DMS114 treated with DMSO at 0.1 percent for 48 hours (cell line): ENCODE data around the gene DHRS3.
"Not testable (repeated sequence)": the region's sequence is repeated elsewhere in the genome, so short reads cannot be mapped to it uniquely, and the experiment has no call there.

Experiments
- DNase-seq: peaks from one replicate; lab custom pipeline; 2025; ENCODE audit not compliant: unreplicated experiment; lab: John Stamatoyannopoulos, UW

DHRS3 gene

DNA sequence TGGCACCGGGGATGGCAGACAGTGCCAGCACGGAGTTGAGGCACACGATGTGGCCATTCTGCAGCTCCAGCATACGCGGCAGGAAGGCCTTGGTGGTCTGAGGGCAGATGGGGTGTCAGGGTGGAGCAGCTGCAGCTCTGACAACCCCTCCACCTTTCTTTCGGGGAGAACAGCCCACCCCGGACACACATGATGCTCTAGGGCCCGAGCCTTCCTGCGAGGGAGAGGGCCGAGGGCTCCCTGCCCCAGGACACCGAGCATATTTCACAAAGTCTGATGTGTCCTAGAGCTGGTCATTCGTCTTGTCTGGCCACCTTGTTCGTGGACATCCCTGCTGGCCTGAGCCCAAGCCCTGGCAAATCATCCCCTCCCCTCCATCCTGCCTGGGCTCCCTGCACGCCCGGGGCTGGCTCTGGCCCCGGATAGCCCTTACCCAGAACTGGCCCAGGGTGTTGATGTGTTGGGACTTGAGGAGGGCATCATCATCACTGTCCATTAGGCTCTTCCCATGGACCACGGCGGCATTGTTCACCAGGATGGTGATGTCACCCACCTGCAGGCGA is 39.1 kb downstream of the DHRS3 start:
- DNase-seq: no peak

DNA sequence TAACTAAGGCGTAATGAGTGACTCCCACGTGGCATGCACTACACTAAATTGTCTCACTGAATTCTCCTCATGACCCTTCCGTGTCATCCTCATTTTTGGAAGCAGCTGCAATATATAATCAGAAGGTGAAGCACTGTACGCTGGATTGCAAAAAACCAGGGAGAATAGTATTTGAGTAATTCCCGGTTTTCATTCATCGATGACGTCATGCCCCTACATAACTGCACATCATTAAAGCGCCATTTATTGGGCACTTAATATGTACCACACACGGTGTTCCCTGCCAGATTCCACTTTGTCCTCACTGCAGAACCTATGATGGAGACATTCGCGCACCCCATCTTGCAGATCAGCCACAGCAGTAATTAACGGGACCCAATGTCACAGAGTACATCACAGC is 41.0 kb downstream of the DHRS3 start:
- DNase-seq: no peak

DNA sequence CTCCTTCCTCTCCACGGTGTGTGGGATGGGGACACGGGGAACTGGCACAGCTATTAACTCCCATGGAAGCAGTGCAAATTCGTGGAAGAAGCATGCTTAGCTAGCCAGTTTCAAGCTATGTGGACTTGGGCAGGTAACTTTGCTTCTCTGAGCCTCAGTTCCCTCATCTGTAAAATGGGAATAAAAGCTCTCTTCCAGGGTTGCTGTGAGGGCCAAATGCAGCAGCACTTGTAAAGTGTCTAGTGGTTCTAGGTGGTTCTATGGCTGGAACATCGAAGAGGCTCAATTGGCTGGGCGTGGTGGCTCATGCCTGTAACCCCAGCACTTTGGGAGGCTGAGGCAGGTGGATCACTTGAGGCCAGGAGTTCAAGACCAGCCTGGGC is 43.3 kb downstream of the DHRS3 start:
- DNase-seq: no peak

DNA sequence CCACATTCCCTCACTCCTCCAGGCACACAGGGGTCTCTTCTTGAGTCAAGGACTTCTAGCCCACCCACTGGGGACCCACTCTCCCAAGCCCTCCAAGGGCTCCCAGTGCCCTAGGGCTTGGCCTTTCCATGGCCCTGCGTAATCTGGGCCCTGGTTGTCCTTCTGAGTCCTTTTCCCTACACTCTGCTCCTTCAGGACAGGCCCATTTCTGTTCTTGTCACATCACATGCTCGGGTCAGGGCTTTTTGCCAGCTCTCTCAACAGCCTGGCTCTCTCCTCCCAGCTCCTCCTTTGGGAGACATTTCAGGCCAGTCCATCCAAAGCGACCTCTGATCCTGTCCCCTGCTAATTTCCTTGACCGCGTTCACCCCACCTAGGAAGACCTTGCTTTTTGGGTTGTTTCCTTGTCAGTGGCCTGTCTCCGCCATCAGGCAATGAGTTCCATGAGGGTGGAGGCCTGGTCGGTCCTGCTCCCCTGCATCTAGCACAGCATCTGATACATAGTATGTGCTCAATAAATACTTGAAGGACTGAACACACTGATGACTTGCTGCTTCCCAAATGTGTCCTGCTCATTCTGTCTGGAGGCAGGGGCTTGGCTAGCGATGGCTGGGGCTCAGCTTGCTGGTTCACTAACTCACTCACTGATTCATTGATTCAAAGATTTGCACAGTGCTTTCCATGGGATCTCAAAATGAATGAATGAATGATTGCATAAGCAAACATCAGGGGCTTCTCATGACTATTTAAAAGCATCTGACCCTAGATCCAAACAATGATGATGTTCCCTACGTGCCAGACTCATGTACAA is 44.8 kb downstream of the DHRS3 start:
- DNase-seq: no peak

DNA sequence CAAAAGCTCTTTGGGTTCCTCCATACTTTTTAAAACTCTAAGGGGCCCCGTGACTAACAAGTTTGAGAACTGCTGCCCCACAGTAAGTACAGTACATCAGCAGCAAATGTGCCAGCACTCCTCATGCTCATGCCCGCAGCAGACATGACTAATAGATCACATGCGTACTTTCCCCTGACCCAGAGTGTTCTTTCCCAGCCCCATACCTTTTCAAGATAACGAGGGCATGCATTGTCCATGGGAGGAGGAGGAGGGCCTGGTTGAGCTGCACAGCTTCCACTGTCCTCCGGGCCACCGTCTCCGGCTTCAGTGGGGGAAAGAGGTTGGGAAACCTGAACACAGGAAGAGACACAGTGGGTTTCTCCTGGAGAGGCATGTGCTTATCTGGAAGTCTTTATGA is 45.5 kb downstream of the DHRS3 start:
- DNase-seq: no peak

DNA sequence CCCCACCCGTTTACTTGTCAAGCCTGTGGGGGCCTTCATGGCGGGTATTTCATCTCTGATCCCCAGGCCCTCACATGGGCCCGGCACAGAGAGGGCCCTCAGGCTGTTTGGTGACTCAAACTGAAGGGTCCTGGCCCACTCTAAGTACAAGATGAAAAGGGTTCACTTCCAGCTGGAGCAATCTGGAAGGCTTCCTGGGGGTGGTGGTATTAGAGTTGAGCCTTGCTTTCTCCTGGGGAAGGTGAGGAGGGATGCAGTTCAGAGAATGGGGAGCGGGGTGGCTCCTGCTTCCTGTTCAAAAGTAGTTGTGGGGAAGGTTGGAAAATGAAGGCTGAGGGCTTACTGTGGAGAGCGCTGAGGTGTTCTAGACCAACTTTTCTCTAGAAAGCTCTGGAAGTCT is 47.7 kb downstream of the DHRS3 start:
- DNase-seq: no peak

DNA sequence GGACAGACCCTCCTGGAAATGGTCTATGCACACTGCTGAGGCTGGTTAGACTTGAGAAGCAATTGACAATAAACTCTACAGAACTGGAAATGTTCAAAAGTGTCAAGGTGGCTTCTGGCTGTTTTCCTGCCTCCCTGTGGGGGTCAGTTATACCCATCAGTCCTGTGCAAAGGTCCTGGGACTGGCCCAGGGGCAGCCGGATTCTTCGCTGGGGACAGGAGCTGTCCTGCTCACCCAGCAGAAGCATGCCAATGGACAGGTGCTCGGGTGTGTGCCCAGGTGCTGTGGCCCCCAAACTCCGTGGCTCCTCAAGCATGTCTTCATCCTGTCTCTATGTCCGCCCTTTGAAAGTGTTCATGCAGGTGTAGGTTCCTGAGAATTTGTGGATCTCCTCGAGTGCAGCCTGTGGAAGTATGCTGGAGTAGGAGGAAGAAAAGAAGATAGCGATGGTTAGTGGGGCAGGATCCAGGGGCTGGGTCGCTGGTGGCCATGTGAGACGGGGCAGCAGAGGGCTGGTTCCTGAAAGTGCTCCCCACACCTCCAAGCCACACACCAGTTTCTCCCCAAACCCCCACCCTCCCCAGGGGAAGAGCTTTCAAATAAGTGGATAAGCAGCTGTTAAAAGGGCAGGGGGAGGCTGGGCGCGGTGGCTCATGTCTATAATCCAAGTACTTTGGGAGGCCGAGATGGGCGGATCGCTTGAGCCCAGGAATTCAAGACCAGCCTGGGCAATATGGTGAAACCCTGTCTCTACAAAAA is 49.8 kb downstream of the DHRS3 start:
- no peak for DNase-seq

DNA sequence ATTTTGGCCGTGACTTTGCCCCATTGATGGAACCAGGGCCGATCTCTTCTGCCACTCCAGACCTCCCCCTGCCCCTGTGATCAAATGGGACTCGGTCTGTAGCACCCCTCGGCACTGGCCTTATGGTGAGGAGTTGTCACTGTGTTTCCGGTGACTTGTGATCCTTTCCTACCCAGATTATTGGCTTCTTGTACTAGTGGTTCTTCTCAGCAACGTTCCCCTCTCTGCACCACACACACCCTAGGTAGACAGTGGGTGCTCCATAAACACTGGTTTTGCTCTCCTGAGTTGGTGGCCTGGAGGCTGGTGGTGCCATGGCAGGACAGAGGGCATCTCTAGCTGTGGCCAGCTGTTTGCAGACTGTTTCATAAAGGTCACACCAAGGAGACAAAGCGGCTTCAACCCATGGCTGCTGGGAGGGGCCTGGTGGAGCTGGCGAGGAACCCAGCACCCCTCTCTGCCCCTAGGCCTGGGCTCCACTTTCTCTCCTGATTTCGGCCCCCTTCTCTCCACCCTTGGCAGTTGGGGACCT is 50.7 kb downstream of the DHRS3 start:
- no peak for DNase-seq

DNA sequence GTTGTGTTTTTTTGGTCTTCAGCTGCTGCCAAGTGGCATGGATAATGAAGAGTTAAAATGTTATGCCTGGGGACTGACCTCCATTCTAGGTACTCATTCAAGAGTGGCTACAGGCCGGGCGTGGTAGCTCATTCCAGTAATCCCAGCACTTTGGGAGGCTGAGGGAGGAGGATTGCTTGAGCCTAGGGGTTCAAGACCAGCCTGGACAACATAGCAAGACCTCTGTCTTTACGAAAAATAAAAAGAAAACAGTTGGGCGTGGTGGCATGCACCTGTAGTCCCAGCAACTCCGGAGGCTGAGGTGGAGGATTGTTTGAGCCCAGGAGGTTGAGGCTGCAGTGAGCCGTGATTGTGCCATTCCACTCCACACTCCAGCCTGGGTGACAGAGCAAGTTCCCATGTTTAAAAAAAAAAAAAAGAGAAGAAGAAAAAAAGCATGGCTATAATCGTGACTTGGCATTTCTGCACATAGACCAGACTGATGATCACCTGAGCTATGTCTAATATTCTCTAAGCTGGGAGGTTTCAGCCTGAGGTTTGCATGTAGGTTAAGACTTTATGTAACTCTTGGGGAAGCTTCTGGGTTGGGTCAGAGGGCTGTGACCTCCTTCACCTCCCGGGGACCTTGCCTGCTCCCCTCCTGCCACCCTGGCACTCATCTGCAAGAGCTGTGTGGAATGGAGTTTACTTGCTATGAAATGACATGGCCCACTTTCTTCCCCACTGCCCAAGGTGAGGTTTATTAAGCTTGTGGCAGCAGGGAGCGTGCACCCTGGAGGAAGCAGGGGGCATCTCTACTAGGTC is 51.3 kb downstream of the DHRS3 start:
- no peak for DNase-seq

DNA sequence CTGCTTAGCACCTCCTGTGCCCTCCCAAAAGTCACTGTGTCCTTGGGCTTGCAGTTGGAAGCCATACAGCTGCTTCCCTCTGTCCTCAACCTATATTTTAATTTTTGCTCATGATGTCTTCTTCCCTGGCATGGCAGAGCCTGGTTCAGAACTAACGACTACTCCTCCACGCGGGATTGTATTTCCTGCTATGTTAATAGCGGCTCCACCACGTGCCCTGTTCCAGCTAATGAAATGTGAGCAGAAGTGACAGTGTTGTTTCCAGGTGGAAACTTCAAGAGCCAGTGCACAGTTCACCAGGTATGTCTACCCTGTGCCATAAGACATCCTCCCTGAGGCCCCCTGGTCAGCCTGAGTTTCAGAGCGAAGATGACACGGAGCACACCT is 52.1 kb downstream of the DHRS3 start:
- DNase-seq: no peak

DNA sequence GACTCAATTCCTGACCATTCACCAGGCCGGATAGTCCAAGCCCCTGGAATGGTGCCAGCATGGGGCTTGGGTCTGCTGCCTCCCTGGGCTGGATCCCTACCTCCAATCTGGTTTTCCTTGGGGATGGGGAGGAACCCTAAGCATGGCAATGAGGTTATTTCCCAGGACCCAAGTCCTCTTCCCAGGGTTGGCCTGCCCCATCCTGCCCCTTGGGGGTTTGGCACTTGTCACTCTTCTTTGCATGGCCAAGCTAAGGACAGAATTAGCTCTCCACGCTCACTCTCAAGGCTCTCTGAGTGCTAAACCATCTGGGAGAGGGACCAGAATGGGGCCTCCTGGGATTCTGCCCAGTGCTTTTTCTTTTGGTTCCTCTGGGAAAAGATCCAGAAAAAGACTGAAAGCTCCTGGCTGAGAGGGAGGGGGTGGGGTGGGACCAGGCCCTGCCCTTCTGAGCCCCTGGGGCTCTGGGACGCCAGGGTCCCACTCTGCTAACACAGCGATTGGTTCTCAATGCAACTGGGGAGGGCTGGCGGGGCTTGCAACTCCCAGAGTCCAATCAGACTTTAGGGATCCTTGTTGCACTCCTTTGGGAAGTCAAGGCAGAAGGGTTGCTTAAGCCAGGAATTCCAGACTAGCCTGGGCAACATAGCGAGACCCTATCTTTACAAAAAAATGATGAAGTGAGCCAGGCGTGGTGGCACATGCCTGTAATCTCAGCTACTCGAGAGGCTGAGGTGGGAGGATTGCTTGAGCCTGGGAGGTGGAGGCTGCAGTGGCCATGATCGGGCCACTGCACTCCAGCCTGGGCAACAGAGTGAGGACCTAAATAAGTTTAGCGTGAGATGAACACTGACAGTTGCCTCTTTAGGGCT is 52.7 kb downstream of the DHRS3 start:
- no peak for DNase-seq

DNA sequence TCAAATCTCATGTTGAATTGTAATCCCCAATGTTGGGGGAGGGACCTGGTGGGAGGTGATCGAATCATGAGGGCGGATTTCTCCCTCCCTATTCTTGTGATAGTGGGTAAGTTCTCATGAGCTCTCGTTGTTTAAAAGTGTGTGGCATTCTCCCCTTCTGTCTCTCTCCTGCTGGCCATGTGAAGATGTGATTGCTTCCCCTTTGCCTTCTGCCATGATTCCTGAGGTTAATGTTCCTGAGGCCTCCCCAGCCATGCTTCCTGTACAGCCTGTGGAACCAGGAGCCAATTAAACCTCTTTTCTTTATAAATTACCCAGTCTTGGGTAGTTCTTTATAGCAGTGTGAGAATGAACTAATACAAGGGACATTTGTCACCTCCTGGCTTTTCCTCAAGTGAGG is 53.8 kb downstream of the DHRS3 start:
- not testable (repeated sequence) for DNase-seq

DNA sequence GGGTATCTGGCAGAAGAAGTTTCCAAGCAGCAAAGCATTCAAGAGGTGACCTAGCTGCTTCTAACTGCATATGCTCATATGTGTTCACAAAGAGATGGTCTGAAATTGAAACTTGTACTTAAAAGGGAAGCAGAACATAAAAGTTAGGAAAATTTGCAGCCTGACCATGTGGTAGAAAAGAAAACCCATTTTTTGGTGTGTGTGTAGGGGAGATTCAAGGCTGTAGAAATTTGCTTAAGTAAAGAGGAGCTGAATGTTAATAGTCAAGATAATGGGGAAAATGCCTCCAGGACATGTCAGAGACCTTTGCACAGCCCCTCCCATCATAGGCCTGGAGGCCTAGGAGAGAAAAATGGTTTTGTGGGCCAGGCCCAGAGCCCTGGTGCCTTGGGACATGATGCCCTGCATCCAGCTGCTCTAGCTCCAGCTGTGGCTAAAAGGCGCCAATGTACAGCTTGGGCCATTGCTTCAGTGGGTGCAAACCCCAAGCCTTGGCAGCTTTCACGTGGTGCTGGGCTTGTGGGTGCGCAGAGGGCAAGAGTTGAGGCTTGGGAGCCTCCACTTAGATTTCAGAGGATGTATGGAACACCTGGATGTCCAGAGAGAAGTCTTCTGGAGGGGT is 54.9 kb downstream of the DHRS3 start:
- no peak for DNase-seq

DNA sequence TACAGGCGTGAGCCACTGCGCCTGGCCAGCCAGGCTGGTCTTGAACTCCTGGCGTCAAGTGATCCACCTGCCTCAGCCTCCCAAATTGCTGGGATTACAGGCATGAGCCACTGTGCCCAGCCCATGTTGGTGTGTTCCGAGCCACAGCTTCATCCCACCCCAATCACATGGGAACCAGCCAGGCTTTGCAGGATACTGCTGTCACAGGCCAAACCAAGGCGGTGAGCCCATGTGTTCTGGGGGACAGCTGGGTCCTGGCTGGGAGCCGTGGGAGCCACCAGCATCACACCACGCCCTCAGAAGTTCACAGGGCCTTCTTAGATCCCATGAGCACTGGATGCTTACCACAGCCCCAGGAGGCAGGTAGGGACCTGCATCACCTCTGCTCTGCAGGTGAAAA is 56.9 kb downstream of the DHRS3 start:
- no peak for DNase-seq

DNA sequence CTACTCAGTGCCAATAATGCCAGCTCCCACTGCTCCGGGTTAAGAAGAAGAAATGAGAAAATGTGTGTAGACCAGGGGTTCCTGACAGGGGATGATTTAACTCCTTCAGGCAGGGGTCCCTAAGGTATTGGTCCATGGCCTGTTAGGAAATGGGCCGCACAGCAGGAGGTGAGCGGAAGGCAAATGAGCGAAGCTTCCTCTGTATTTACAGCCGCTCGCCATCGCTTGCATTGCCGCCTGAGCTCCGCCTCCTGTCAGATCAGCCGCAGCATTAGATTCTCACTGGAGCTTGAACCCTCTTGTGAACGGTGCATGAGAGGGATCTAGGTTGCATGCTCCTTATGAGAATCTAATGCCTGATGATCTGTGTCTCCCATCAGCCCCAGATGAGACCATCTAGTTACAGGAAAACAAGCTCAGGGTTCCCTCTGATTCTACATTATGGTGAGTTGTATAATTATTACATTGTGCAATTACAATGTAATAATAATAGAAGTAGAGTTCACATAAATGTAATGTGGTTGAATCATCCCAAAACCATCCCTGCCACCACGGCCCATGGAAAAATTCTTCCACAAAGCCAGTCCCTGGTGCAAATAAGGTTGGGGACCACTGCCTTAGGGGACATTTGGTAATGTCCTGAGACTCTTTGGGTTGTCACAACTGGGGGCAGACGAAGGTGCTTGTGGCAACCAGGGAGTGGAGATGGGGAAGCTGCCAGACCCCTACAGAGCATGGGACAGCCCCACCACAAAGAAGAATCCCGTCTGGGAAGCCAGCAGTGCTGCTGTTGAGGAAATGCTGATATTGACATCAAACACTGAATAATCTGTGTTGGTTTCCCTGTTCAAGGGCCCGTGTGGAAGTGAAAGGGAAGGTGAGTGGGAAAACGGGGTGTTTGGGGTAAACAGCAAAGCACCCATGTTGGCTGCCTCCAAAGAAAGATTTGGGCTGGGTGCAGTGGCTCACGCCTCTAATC is 60.8 kb downstream of the DHRS3 start:
- DNase-seq: no peak

DNA sequence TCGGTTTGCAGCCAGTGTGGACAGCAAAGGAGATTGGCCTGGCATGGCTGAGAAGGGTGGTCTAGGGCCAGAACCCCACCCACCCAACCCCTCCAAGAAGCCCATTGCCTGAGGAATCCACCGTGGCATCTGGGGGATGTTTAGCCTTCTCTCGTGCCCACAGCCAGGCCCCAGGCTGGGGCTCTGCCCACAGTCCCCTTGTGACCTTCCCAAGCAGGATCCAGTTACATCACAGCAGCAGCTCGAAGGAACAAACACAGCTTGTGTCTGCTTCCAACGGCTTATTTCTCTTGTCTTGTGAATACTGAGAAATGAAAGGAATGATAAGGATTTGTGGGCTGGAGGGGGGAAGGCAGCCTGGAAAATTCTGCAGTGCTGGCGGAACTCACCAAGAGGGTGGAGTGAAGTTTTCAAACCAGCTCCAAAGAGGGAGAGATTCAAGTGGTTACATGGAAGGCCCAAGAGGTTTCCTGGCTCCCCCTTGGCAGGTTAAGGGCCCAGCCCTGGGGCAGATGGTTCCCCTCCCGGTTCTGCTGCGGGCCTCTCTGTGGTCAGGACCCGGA is 61.6 kb downstream of the DHRS3 start:
- DNase-seq: no peak

DNA sequence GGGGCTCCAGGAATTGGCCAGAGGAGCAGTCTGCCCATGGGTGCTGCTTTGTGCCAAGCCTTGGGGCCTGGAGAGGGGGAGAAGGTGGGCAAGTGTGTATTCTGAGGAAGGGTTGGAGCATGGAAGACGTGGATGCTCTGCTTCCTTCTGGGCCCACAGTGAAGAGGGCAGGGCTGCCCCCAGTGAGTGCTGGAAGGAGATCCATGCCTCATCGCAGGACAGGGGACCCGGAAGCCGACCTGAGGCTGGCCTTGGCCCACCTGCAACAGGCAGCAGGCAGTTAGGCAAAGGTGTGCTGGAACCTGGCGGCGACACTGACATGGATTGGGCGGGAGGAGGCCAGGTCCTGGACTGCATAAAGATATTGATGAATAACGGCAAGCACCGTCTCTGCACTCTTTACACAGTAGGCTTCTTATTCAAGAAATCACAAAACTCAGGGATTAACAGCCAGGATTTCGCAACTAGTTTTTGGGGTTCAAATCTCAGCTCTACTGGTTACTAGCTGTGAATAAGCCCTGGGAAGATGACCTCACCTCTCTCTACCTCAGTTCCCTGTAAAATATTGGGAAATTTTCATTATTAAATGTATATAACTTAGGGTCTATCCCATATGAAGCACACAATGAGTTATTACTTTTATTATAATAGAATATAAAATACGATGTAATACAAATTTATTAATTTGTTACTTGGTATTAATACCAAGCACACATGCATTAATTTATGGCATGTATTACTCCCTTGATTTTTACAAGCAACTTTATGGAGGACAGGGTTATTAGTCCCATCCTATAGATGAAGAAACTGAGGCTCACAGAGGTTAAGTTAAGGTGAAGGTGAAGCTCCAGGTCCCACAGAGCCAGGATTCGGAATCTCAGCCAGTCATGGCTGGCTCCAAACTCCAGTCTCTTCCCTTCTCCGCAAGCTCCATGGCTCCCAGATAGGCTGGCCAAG is 62.3 kb downstream of the DHRS3 start:
- no peak for DNase-seq
